ENCODE data around the gene ZMIZ2.

GRCh38 chr7:44762726-44763522, 14.3 kb downstream of the ZMIZ2 start:
- TF ChIP-seq CHD1 (IDR thresholded peaks at IDR 0.05; ENCODE audit: low read length) (no peak), NRF1 (conservative IDR thresholded peaks at IDR 0.05 in 1 of 2, IDR thresholded peaks at IDR 0.05 in 1 of 2) (no peak), ZNF77 (CRISPR knock-in tag; IDR thresholded peaks at IDR 0.05) (no peak)
